Activated effector memory CD4-positive, alpha-beta T cell treated with anti-CD3 and anti-CD28 coated beads, Interleukin-2, amount 50 U/mL, for 16 hours (primary cell): ENCODE data around the gene GNAL.
"Not testable (repeated sequence)": the region's sequence is repeated elsewhere in the genome, so short reads cannot be mapped to it uniquely, and the experiment has no call there.

ENCODE experiments used
- DNase-seq: peaks from one replicate; pipeline ENCODE4 v3.0.0-alpha.2; 2020

GNAL gene

GRCh38 chr18:11688972-11689668 is at the start of gene GNAL:
TSS of gene GNAL (plus strand) at chr18:11689264. CDS start at chr18:11689564, 300 bp downstream.
- peak; percentile 81 for DNase-seq

- DNase-seq, result not testable (repeated sequence)
Observed at GRCh38 chr18:11647310-11647709, 41.8 kb upstream of the GNAL start.

- DNase-seq, result not testable (repeated sequence)
Observed at GRCh38 chr18:11647804-11648203, 41.3 kb upstream of the GNAL start.

GRCh38 chr18:11649839-11650238 is 39.2 kb upstream of the GNAL start:
- no peak for DNase-seq

- no peak for DNase-seq
Observed at GRCh38 chr18:11651899-11652298, 37.2 kb upstream of the GNAL start.

- DNase-seq, result no peak
Observed at GRCh38 chr18:11653521-11653920, 35.5 kb upstream of the GNAL start.

- peak; percentile 78 for DNase-seq
Observed at GRCh38 chr18:11654736-11655605, 34.1 kb upstream of the GNAL start.

GRCh38 chr18:11655606-11655932 is 33.5 kb upstream of the GNAL start:
- no peak for DNase-seq

GRCh38 chr18:11657152-11657551 is 31.9 kb upstream of the GNAL start:
- no peak for DNase-seq

GRCh38 chr18:11657554-11657953 is 31.5 kb upstream of the GNAL start:
- no peak for DNase-seq

GRCh38 chr18:11658019-11658418 is 31.0 kb upstream of the GNAL start:
- DNase-seq, result no peak

- DNase-seq, result no peak
Observed at GRCh38 chr18:11658989-11659388, 30.1 kb upstream of the GNAL start.

GRCh38 chr18:11660691-11661090 is 28.4 kb upstream of the GNAL start:
- DNase-seq, result no peak

- no peak for DNase-seq
Observed at GRCh38 chr18:11661430-11661829, 27.6 kb upstream of the GNAL start.

GRCh38 chr18:11663439-11664029 is 25.5 kb upstream of the GNAL start:
- DNase-seq, result no peak

GRCh38 chr18:11664286-11664685 is 24.8 kb upstream of the GNAL start:
- DNase-seq, result no peak

GRCh38 chr18:11665146-11665545 is 23.9 kb upstream of the GNAL start:
- DNase-seq, result no peak

GRCh38 chr18:11665587-11665986 is 23.5 kb upstream of the GNAL start:
- DNase-seq, result no peak

- DNase-seq, result no peak
Observed at GRCh38 chr18:11666176-11666575, 22.9 kb upstream of the GNAL start.

GRCh38 chr18:11666831-11667230 is 22.2 kb upstream of the GNAL start:
- DNase-seq, result no peak

- no peak for DNase-seq
Observed at GRCh38 chr18:11667578-11667977, 21.5 kb upstream of the GNAL start.

- DNase-seq, result no peak
Observed at GRCh38 chr18:11668441-11669169, 20.5 kb upstream of the GNAL start.

- no peak for DNase-seq
Observed at GRCh38 chr18:11669271-11669947, 19.7 kb upstream of the GNAL start.
